WTC11 (cell line): ENCODE data around the gene HPS3. TPM values are rescaled to one million over a fixed set of nuclear protein-coding genes. Genes with fewer than 3 reads are reported as not detected.

ENCODE experiments used
- ATAC-seq: fragments of 200-7000 bp; cut with Tn5 transposase; 2 replicates; pipeline ENCODE4 v1.10.0; 2021; ENCODE audit warnings: mild to moderate bottlenecking, moderate library complexity
- CTCF ChIA-PET: fragments of 300-600 bp; sonication (Branson Sonifier 250); formaldehyde crosslinking; loops from one replicate; lab custom pipeline; 2021; ENCODE audit warnings: antibody characterized with exemption; lab: Charles Lee
- POLR2A ChIA-PET: fragments of 350-600 bp; sonication (Branson Sonifier 250); formaldehyde crosslinking; loops from one replicate; lab custom pipeline; 2021; ENCODE audit warnings: antibody characterized with exemption; lab: Charles Lee
- DNase-seq: peaks from one replicate; pipeline ENCODE4 v3.0.0; 2021; ENCODE audit warnings: low spot score
- H3K27ac Mint-ChIP-seq: 2 replicates; pipeline ENCODE4 v1.8.0; 2021; ENCODE audit warnings: mixed read lengths
- H3K27me3 Mint-ChIP-seq: 2 replicates; pipeline ENCODE4 v1.8.0; 2021; ENCODE audit warnings: low read depth, mild to moderate bottlenecking, moderate library complexity, mixed read lengths
- H3K36me3 Mint-ChIP-seq: 2 replicates; pipeline ENCODE4 v1.8.0; 2021; ENCODE audit warnings: mixed read lengths
- H3K4me1 Mint-ChIP-seq: 2 replicates; pipeline ENCODE4 v1.8.0; 2022; ENCODE audit warnings: mixed read lengths
- H3K4me3 Mint-ChIP-seq: 2 replicates; pipeline ENCODE4 v1.8.0; 2021; ENCODE audit warnings: mild to moderate bottlenecking, moderate library complexity, mixed read lengths
- H3K9me3 Mint-ChIP-seq: 2 replicates; pipeline ENCODE4 v1.8.0; 2021; ENCODE audit warnings: mixed read lengths
- ATF3 ChIP-seq: sonication (generic); formaldehyde crosslinking; conservative IDR thresholded peaks from 2 replicates; pipeline ENCODE4 v1.8.1; 2022; ENCODE audit warnings: mild to moderate bottlenecking, missing genetic modification reagents
- E2F5 ChIP-seq: sonication (generic); formaldehyde crosslinking; IDR thresholded peaks from 2 replicates; pipeline ENCODE4 v1.8.1; 2022; ENCODE audit warnings: mild to moderate bottlenecking, moderate library complexity, missing genetic modification reagents
- ELF4 ChIP-seq: sonication (generic); formaldehyde crosslinking; IDR thresholded peaks from 2 replicates; pipeline ENCODE4 v1.8.1; 2022; ENCODE audit warnings: low read depth, mild to moderate bottlenecking, moderate library complexity, missing genetic modification reagents
- EMX1 ChIP-seq: fragments of 250-450 bp; sonication (Bioruptor Pico); IDR thresholded peaks from 2 replicates; pipeline ENCODE4 v1.8.0; 2021; ENCODE audit warnings: mild to moderate bottlenecking
- GTF2I ChIP-seq: fragments of 250-450 bp; sonication (Bioruptor Pico); conservative IDR thresholded peaks from 2 replicates; pipeline ENCODE4 v1.4.0; 2021; ENCODE audit warnings: mild to moderate bottlenecking
- IRF1 ChIP-seq: sonication (generic); formaldehyde crosslinking; IDR thresholded peaks from 2 replicates; pipeline ENCODE4 v1.8.0; 2023; ENCODE audit warnings: missing genetic modification reagents
- JUN ChIP-seq: sonication (generic); formaldehyde crosslinking; IDR thresholded peaks from 2 replicates; pipeline ENCODE4 v1.8.0; 2023; ENCODE audit warnings: mild to moderate bottlenecking, missing genetic modification reagents
- MXD4 ChIP-seq: fragments of 250-450 bp; sonication (Bioruptor Pico); IDR thresholded peaks from 2 replicates; pipeline ENCODE4 v1.8.0; 2021; ENCODE audit warnings: mild to moderate bottlenecking, moderate library complexity, borderline replicate concordance
- PREB ChIP-seq: sonication (generic); formaldehyde crosslinking; IDR thresholded peaks from 2 replicates; pipeline ENCODE4 v1.8.1; 2022; ENCODE audit warnings: mild to moderate bottlenecking, missing genetic modification reagents, moderate library complexity, borderline replicate concordance
- TEAD4 ChIP-seq: sonication (generic); formaldehyde crosslinking; IDR thresholded peaks from 2 replicates; pipeline ENCODE4 v1.8.0; 2022; ENCODE audit warnings: mild to moderate bottlenecking, missing genetic modification reagents
- TP53 ChIP-seq: sonication (generic); formaldehyde crosslinking; IDR thresholded peaks from 2 replicates; pipeline ENCODE4 v1.8.1; 2023; ENCODE audit warnings: mild to moderate bottlenecking, missing genetic modification reagents
- USF1 ChIP-seq: sonication (generic); formaldehyde crosslinking; IDR thresholded peaks from 2 replicates; pipeline ENCODE4 v1.8.0; 2022; ENCODE audit warnings: mild to moderate bottlenecking, missing genetic modification reagents
- ZBTB43 ChIP-seq: sonication (generic); formaldehyde crosslinking; IDR thresholded peaks from 2 replicates; pipeline ENCODE4 v1.8.1; 2023; ENCODE audit warnings: mild to moderate bottlenecking, missing genetic modification reagents
- ZNF121 ChIP-seq: sonication (generic); formaldehyde crosslinking; IDR thresholded peaks from 2 replicates; pipeline ENCODE4 v1.8.0; 2023; ENCODE audit warnings: missing genetic modification reagents
- ZNF263 ChIP-seq: sonication (generic); formaldehyde crosslinking; IDR thresholded peaks from 2 replicates; pipeline ENCODE4 v1.8.1; 2022; ENCODE audit warnings: low read depth, mild to moderate bottlenecking, moderate library complexity, missing genetic modification reagents
- ZNF671 ChIP-seq: fragments of 250-450 bp; sonication (Bioruptor Pico); IDR thresholded peaks from 2 replicates; pipeline ENCODE4 v1.8.0; 2021; ENCODE audit warnings: mild to moderate bottlenecking
- total RNA-seq: library from RNA; stranded (reverse); gene quantifications from 3 replicates; pipeline ENCODE4 v1.2.3, GENCODE V29; 2021

HPS3 gene
- total RNA-seq, 1 experiment from 2014 or later, result 51.3 TPM

GRCh38 chr3:149086232-149086988, 43.0 kb upstream of the HPS3 start, which contains the start of gene HLTF (continued):
- 0 out of 2 replicates have a peak, but pooled peaks have one; percentile 35 for TF ChIP-seq ATF3 (CRISPR knock-in tag)
- TF ChIP-seq EMX1 (CRISPR knock-in tag), result no peak
- TF ChIP-seq JUN (CRISPR knock-in tag), result peak; percentile 89
- no peak; the same call in 1 of the 2 replicates for TF ChIP-seq ZNF671 (CRISPR knock-in tag)
- peak; percentile 91; the same call in 1 of the 2 replicates for TF ChIP-seq ZBTB43 (CRISPR knock-in tag)
- peak; percentile 98 for TF ChIP-seq TP53 (CRISPR knock-in tag)
- no peak for TF ChIP-seq GTF2I (CRISPR knock-in tag)
- TF ChIP-seq USF1 (CRISPR knock-in tag), result peak; percentile 80; the same call in 1 of the 2 replicates

- CTCF ChIA-PET, result interaction anchor here (1.4 to 2.1 kb wide), 2 partner anchors 33 to 132 kb away, joined by 4 to 8 read pairs; no protein-coding TSS in a partner anchor
- ATAC-seq, result no peak
- H3K27ac Mint-ChIP-seq, result no peak overlapping the region
- peaks cover 31% of the 10 kb centered on the region for H3K27me3 Mint-ChIP-seq
- no peak overlapping the region for H3K4me3 Mint-ChIP-seq
- H3K36me3 Mint-ChIP-seq, result peaks cover 18% of the 10 kb centered on the region
- no peak for DNase-seq
- peaks cover 19% of the 10 kb centered on the region for H3K4me1 Mint-ChIP-seq
- TF ChIP-seq ZNF121 (CRISPR knock-in tag), result 0 out of 2 replicates have a peak, but pooled peaks have one; percentile 23
- no peak for TF ChIP-seq ELF4
- no peak for TF ChIP-seq GTF2I (CRISPR knock-in tag)
- no peak for TF ChIP-seq PREB
- TF ChIP-seq, all 79 proteins: peak for 1
- POLR2A ChIA-PET, result no interaction called here
- peaks cover 4% of the 10 kb centered on the region for H3K9me3 Mint-ChIP-seq
Measured at GRCh38 chr3:149087208-149087607, 42.2 kb upstream of the HPS3 start.

GRCh38 chr3:149089395-149089794, 40.0 kb upstream of the HPS3 start:
- H3K27ac Mint-ChIP-seq, result no peak overlapping the region; the same call in 1 of the 2 replicates
- peaks cover 31% of the 10 kb centered on the region for H3K27me3 Mint-ChIP-seq
- CTCF ChIA-PET, result interaction anchor here (0.7 kb wide), 1 partner anchor 12 kb away, joined by 3 read pairs; no protein-coding TSS in a partner anchor
- H3K36me3 Mint-ChIP-seq, result peaks cover 7% of the 10 kb centered on the region
- ATAC-seq (no peak), DNase-seq (no peak)
- POLR2A ChIA-PET, result interaction anchor here (0.6 kb wide), 1 partner anchor 99 kb away, joined by 5 read pairs; no protein-coding TSS in a partner anchor
- TF ChIP-seq E2F5 (CRISPR knock-in tag) (no peak), TEAD4 (CRISPR knock-in tag) (no peak), MXD4 (no peak), IRF1 (no peak), ZBTB43 (CRISPR knock-in tag) (no peak), ZNF263 (CRISPR knock-in tag) (no peak)
- H3K4me3 Mint-ChIP-seq, result no peak overlapping the region
- H3K4me1 Mint-ChIP-seq, result peaks cover 11% of the 10 kb centered on the region
- peaks cover 4% of the 10 kb centered on the region for H3K9me3 Mint-ChIP-seq
